H1 (cell line): ENCODE data around the gene RIPOR1. TPM values are rescaled to one million over a fixed set of nuclear protein-coding genes. Genes with fewer than 3 reads are reported as not detected.

Experiments used
- CTCF ChIA-PET: fragments of 300-600 bp; sonication (Branson Sonifier 250); formaldehyde crosslinking; loops from one replicate; lab custom pipeline; 2021; ENCODE audit not compliant: partially characterized antibody; lab: Charles Lee
- POLR2A ChIA-PET: fragments of 300-600 bp; sonication (Branson Sonifier 250); formaldehyde crosslinking; loops from one replicate; lab custom pipeline; 2021; ENCODE audit warnings: inconsistent platforms; ENCODE audit not compliant: partially characterized antibody; lab: Charles Lee
- DNase-seq, 2 experiments: peaks; one replicate each; pipeline versions ENCODE4 v3.0.0 to v3.0.0-alpha.2; 2010 to 2022; ENCODE audit warnings: low spot score in 2 of 2, low read depth in 1 of 2, mixed read lengths in 1 of 2
- FAIRE-seq: peaks from 2 replicates; lab custom pipeline; 2011; peaks lifted over from hg19 to GRCh38; lab: Jason Lieb, UNC
- H2AFZ ChIP-seq: 2 replicates; pipeline ENCODE4 v1.8.1; 2012; ENCODE audit warnings: low read length, inconsistent platforms
- H2AK5ac ChIP-seq: 2 replicates; pipeline ENCODE4 v1.6.1; 2013; ENCODE audit warnings: low read depth, low read length
- H2BK120ac ChIP-seq: replicated peaks from 2 replicates; pipeline ENCODE3; 2013; ENCODE audit warnings: low read depth, low read length, inconsistent platforms
- H2BK12ac ChIP-seq: 2 replicates; pipeline ENCODE4 v1.6.1; 2013; ENCODE audit warnings: low read depth, low read length
- H2BK15ac ChIP-seq: 2 replicates; pipeline ENCODE4 v1.6.1; 2013; ENCODE audit warnings: low read length
- H2BK20ac ChIP-seq: 2 replicates; pipeline ENCODE4 v1.6.1; 2013; ENCODE audit warnings: low read length
- H2BK5ac ChIP-seq: 2 replicates; pipeline ENCODE4 v1.6.1; 2013; ENCODE audit warnings: low read depth, low read length
- H3K14ac ChIP-seq: 2 replicates; pipeline ENCODE4 v1.6.1; 2013; ENCODE audit warnings: inconsistent platforms; ENCODE audit not compliant: insufficient read length
- H3K18ac ChIP-seq: 2 replicates; pipeline ENCODE4 v1.6.1; 2013; ENCODE audit warnings: low read length; ENCODE audit errors: extremely low read depth
- H3K23ac ChIP-seq: 2 replicates; pipeline ENCODE4 v1.6.1; 2013; ENCODE audit warnings: inconsistent platforms; ENCODE audit not compliant: insufficient read length
- H3K23me2 ChIP-seq: 2 replicates; pipeline ENCODE4 v1.6.1; 2013; ENCODE audit warnings: low read depth, low read length
- H3K27ac ChIP-seq: 2 replicates; pipeline ENCODE4 v1.6.1; 2011; ENCODE audit warnings: low read depth, low read length, inconsistent platforms
- H3K27me3 ChIP-seq, 4 experiments: replicated peaks in 1 of 4; 1 replicate in 1 of 4; 2 replicates in 3 of 4; pipeline versions ENCODE4 v1.6.1 to v1.8.1; 2011 to 2013; ENCODE audit warnings: low read length in 3 of 4, mild to moderate bottlenecking in 3 of 4, inconsistent platforms in 2 of 4, mixed read lengths in 2 of 4, moderate library complexity in 1 of 4; ENCODE audit not compliant: control insufficient read depth in 3 of 4, insufficient read depth in 3 of 4; ENCODE audit errors: extremely low read depth in 1 of 4
- H3K36me3 ChIP-seq, 4 experiments: 2 replicates each; pipeline versions ENCODE4 v1.6.1 to v1.8.1; 2011 to 2013; ENCODE audit warnings: mild to moderate bottlenecking in 4 of 4, low read length in 3 of 4, moderate library complexity in 2 of 4, control low read depth in 1 of 4, inconsistent platforms in 1 of 4; ENCODE audit not compliant: insufficient read depth in 4 of 4, control insufficient read depth in 2 of 4
- H3K4ac ChIP-seq: replicated peaks from 2 replicates; pipeline ENCODE3; 2013; ENCODE audit warnings: low read length, low read depth, mixed read lengths, inconsistent platforms; ENCODE audit not compliant: insufficient read length
- H3K4me1 ChIP-seq, 4 experiments: replicated peaks in 1 of 4; 1 replicate in 1 of 4; 2 replicates in 3 of 4; pipeline versions ENCODE4 v1.6.1 to v1.8.1; 2011 to 2013; ENCODE audit warnings: low read length in 3 of 4, inconsistent platforms in 2 of 4, mixed read lengths in 1 of 4; ENCODE audit not compliant: insufficient read depth in 4 of 4, control insufficient read depth in 3 of 4
- H3K4me2 ChIP-seq, 2 experiments: 2 replicates each; pipeline versions ENCODE4 v1.6.1 to v1.8.1; 2011 to 2013; ENCODE audit warnings: low read depth in 2 of 2, low read length in 2 of 2, control low read depth in 1 of 2, inconsistent platforms in 1 of 2, mild to moderate bottlenecking in 1 of 2; ENCODE audit not compliant: insufficient read depth in 1 of 2
- H3K4me3 ChIP-seq, 4 experiments: fragments of 200-600, 300-600 bp in 1 of 4; sonication (generic), shearing (Covaris generic), sonication (Bioruptor Twin) in 1 of 4; 2 replicates each; pipeline versions ENCODE4 v1.5.1 to v1.8.1; 2011 to 2016; ENCODE audit warnings: low read length in 4 of 4, low read depth in 3 of 4, control low read depth in 2 of 4, inconsistent platforms in 2 of 4, mild to moderate bottlenecking in 2 of 4, mixed read lengths in 1 of 4, moderate library complexity in 1 of 4; ENCODE audit not compliant: insufficient read depth in 2 of 4; ENCODE audit errors: extremely low read depth in 1 of 4
- H3K56ac ChIP-seq: replicated peaks from 2 replicates; pipeline ENCODE3; 2013; ENCODE audit warnings: low read depth, mild to moderate bottlenecking, mixed read lengths, low read length, inconsistent platforms; ENCODE audit not compliant: insufficient read length
- H3K79me1 ChIP-seq: 2 replicates; pipeline ENCODE4 v1.6.1; 2013; ENCODE audit warnings: low read depth, low read length, control low read depth
- H3K79me2 ChIP-seq, 2 experiments: 2 replicates each; pipeline versions ENCODE4 v1.6.1 to v1.8.1; 2012 to 2013; ENCODE audit warnings: low read length in 2 of 2, mild to moderate bottlenecking in 2 of 2, inconsistent platforms in 1 of 2; ENCODE audit not compliant: insufficient read depth in 2 of 2, control insufficient read depth in 1 of 2
- H3K9ac ChIP-seq, 4 experiments: replicated peaks in 1 of 4; 1 replicate in 1 of 4; 2 replicates in 3 of 4; pipeline versions ENCODE4 v1.6.1 to v1.8.1; 2011 to 2013; ENCODE audit warnings: low read depth in 3 of 4, low read length in 3 of 4, control low read depth in 2 of 4, mild to moderate bottlenecking in 2 of 4, moderate library complexity in 2 of 4, inconsistent platforms in 1 of 4; ENCODE audit errors: extremely low read depth in 1 of 4
- H3K9me3 ChIP-seq, 2 experiments: 2 replicates each; pipeline versions ENCODE4 v1.6.1 to v1.8.1; 2012 to 2013; ENCODE audit warnings: mild to moderate bottlenecking in 2 of 2, moderate library complexity in 2 of 2, control low read depth in 1 of 2, inconsistent platforms in 1 of 2, low read depth in 1 of 2, low read length in 1 of 2, mixed read lengths in 1 of 2; ENCODE audit not compliant: insufficient read depth in 2 of 2
- H4K20me1 ChIP-seq, 2 experiments: replicated peaks in 1 of 2; 2 replicates each; pipeline versions ENCODE3 to v1.8.1; 2011 to 2013; ENCODE audit warnings: inconsistent platforms in 2 of 2, low read length in 2 of 2, mild to moderate bottlenecking in 1 of 2; ENCODE audit not compliant: insufficient read depth in 2 of 2, control insufficient read depth in 1 of 2
- H4K5ac ChIP-seq: 2 replicates; pipeline ENCODE4 v1.6.1; 2013; ENCODE audit warnings: low read length, low read depth, mixed read lengths, inconsistent platforms; ENCODE audit not compliant: insufficient read length
- H4K8ac ChIP-seq: 2 replicates; pipeline ENCODE4 v1.8.0; 2013; ENCODE audit warnings: mild to moderate bottlenecking, moderate library complexity, low read length, inconsistent platforms; ENCODE audit not compliant: insufficient read depth; ENCODE audit errors: extremely low read depth
- H4K91ac ChIP-seq: replicated peaks from 2 replicates; pipeline ENCODE3; 2013; ENCODE audit warnings: low read length, mixed read lengths, inconsistent platforms; ENCODE audit not compliant: insufficient read length
- ATF2 ChIP-seq: IDR thresholded peaks from 2 replicates; pipeline ENCODE4 v1.6.1; 2012; ENCODE audit warnings: low read length, inconsistent platforms
- BCL11A ChIP-seq, 2 experiments: IDR thresholded peaks; one replicate each; pipeline ENCODE4 v1.6.1; 2011; ENCODE audit warnings: low read depth in 2 of 2, low read length in 2 of 2, mild to moderate bottlenecking in 2 of 2
- BRCA1 ChIP-seq: IDR thresholded peaks from 2 replicates; pipeline ENCODE4 v1.6.1; 2012; ENCODE audit warnings: low read depth, low read length, improper control_type of control experiment
- CHD1 ChIP-seq: IDR thresholded peaks from 2 replicates; pipeline ENCODE4 v1.6.1; 2012; ENCODE audit warnings: low read depth, low read length, improper control_type of control experiment
- HDAC2 ChIP-seq, 2 experiments: fragments of 300-600 bp in 1 of 2; sonication (generic) in 1 of 2; IDR thresholded peaks; 2 replicates each; pipeline ENCODE4 v1.6.1; 2011 to 2012; ENCODE audit warnings: low read depth in 2 of 2, low read length in 2 of 2, mild to moderate bottlenecking in 2 of 2, moderate library complexity in 2 of 2, borderline replicate concordance in 1 of 2, inconsistent platforms in 1 of 2
- KDM1A ChIP-seq: fragments of 200-600, 300-600 bp; sonication (generic); IDR thresholded peaks from 2 replicates; pipeline ENCODE4 v1.7.1; 2016; ENCODE audit warnings: mild to moderate bottlenecking, low read length, borderline replicate concordance
- NANOG ChIP-seq: IDR thresholded peaks from 2 replicates; pipeline ENCODE4 v1.6.1; 2011; ENCODE audit warnings: low read length, low read depth, mild to moderate bottlenecking, inconsistent platforms; ENCODE audit not compliant: insufficient read depth, poor library complexity, severe bottlenecking
- PHF8 ChIP-seq: fragments of 200-600 bp; sonication (generic); conservative IDR thresholded peaks from 2 replicates; pipeline ENCODE4 v1.7.1; 2012; ENCODE audit warnings: low read depth, mild to moderate bottlenecking, inconsistent platforms, low read length, moderate library complexity
- SAP30 ChIP-seq: fragments of 300-600 bp; sonication (generic); IDR thresholded peaks from 2 replicates; pipeline ENCODE4 v1.7.1; 2012; ENCODE audit warnings: low read length, moderate library complexity, mild to moderate bottlenecking, inconsistent platforms; ENCODE audit not compliant: insufficient read depth, insufficient replicate concordance
- SRF ChIP-seq: IDR thresholded peaks from 2 replicates; pipeline ENCODE4 v1.6.1; 2011; ENCODE audit warnings: mild to moderate bottlenecking, low read depth, low read length, moderate library complexity
- TAF1 ChIP-seq: IDR thresholded peaks from 2 replicates; pipeline ENCODE4 v1.6.1; 2011; ENCODE audit warnings: mild to moderate bottlenecking, low read depth, low read length
- ZNF274 ChIP-seq: IDR thresholded peaks from 2 replicates; pipeline ENCODE4 v1.7.0; 2012; ENCODE audit warnings: low read length, borderline replicate concordance; ENCODE audit errors: extremely low read depth
- polyA plus RNA-seq, 7 experiments: library from polyadenylated mRNA; depleted of rRNA in 3 of 7; stranded (reverse) in 5 of 7; unstranded in 2 of 7; fragments of >200 nt in 5 of 7; fragments of 200-250 nt in 2 of 7; gene quantifications; 1 replicate in 5 of 7; 2 replicates in 1 of 7; 4 replicates in 1 of 7; pipeline versions ENCODE4 v1.2.1 to v1.2.3, GENCODE V29; 2011 to 2013; ENCODE audit warnings: missing spikeins in 2 of 7, mixed read lengths in 2 of 7
- total RNA-seq: library from RNA; stranded (reverse); fragmentation: NEBNext Ultra II Directional; extraction: Animal tissue kit (Norgen Biotek cat#: 25700); gene quantifications from 2 replicates; pipeline ENCODE4 v1.2.1, GENCODE V29; 2021

The RIPOR1 gene
- total and polyA plus RNA-seq, 2 of the 8 experiments (the other 6 are each of a cell fraction or from before 2014, with no cell fraction given), result 2.7 to 10.1 TPM

GRCh38 chr16:67542464-67542863 lies 13.8 kb downstream of the RIPOR1 start:
- DNase-seq (peak in 1 of 2 experiments; percentile 52), FAIRE-seq (no peak)
- no peak overlapping the region for H4K8ac ChIP-seq
- H3K14ac ChIP-seq, result no peak overlapping the region
- H2BK5ac ChIP-seq, result no peak overlapping the region
- no peaks in the 10 kb centered on the region; the same call in 1 of the 2 replicates for H3K79me1 ChIP-seq
- no peak overlapping the region for H2BK120ac ChIP-seq
- no peak overlapping the region for H3K27ac ChIP-seq
- no peak overlapping the region for H2AFZ ChIP-seq
- no peak overlapping the region for H2BK20ac ChIP-seq
- no peak overlapping the region for H3K9ac ChIP-seq
- H4K5ac ChIP-seq, result no peak overlapping the region
- no peak overlapping the region for H3K56ac ChIP-seq
- H3K23ac ChIP-seq, result no peak overlapping the region
- no peak overlapping the region for H3K4me3 ChIP-seq
- H4K91ac ChIP-seq, result no peak overlapping the region
- no peak overlapping the region for H2BK15ac ChIP-seq
- CTCF ChIA-PET, result interaction anchor here (0.6 to 10.6 kb wide), 8 partner anchors 13 to 123 kb away, joined by 3 to 165 read pairs (median 12); partner anchors contain the start of genes C16orf86, CARMIL2, CTCF and ENKD1
- H3K4me1 ChIP-seq, result peaks cover 0 to 15% (median 7%) of the 10 kb centered on the region in 4 experiments; a peak in 5 of 7 replicates
- peaks cover 10% of the 10 kb centered on the region; the same call in 1 of the 2 replicates for H3K23me2 ChIP-seq
- H2BK12ac ChIP-seq, result no peak overlapping the region
- POLR2A ChIA-PET, result interaction anchor here (1.7 kb wide), 1 partner anchor 12 kb away, joined by 6 read pairs; no protein-coding TSS in a partner anchor
- H4K20me1 ChIP-seq, result peaks cover 11 to 23% of the 10 kb centered on the region in 2 experiments
- H3K79me2 ChIP-seq, result no peaks in the 10 kb centered on the region
- peaks cover 21 to 42% (median 42%) of the 10 kb centered on the region in 4 experiments for H3K27me3 ChIP-seq
- H3K18ac ChIP-seq, result no peak overlapping the region; the same call in 1 of the 2 replicates
- H3K36me3 ChIP-seq, result peaks cover 0 to 3% (median 0%) of the 10 kb centered on the region in 4 experiments; a peak in 2 of 8 replicates
- H3K4ac ChIP-seq, result no peak overlapping the region
- no peak overlapping the region for H3K4me2 ChIP-seq
- H3K9me3 ChIP-seq, result no peaks in the 10 kb centered on the region
- no peak overlapping the region for H2AK5ac ChIP-seq
- no peak for TF ChIP-seq KDM1A
- no peak for TF ChIP-seq HDAC2 (IDR thresholded peaks at IDR 0.05; ENCODE audit: borderline replicate concordance in 1 of 2, low read depth in 2 of 2, low read length in 2 of 2)
- no peak for TF ChIP-seq SRF
- no peak for TF ChIP-seq TAF1
- no peak for TF ChIP-seq ATF2
- TF ChIP-seq ZNF274, result no peak
- TF ChIP-seq BRCA1, result no peak
- no peak for TF ChIP-seq CHD1
- TF ChIP-seq PHF8, result no peak
- TF ChIP-seq SAP30, result no peak
- TF ChIP-seq BCL11A (IDR thresholded peaks at IDR 0.05; ENCODE audit: low read depth in 2 of 2, low read length in 2 of 2), result no peak
- no peak for TF ChIP-seq NANOG
